GM12878 (cell line): Measurements from ENCODE around the gene CYREN. TPM values are rescaled to one million over a fixed set of nuclear protein-coding genes. Genes with fewer than 3 reads are reported as not detected.

Experiments
- ATAC-seq: fragments of 200-7000 bp; cut with Tn5 transposase; 3 replicates; pipeline ENCODE4 v1.9.1; 2020; ENCODE audit warnings: mild to moderate bottlenecking, moderate library complexity
- BruUV-seq: library from RNA; stranded (reverse); fragments of 400-500 nt; replicated peaks from 2 replicates; lab custom pipeline; 2021; lab: Mats Ljungman, UMichigan
- CTCF ChIA-PET: fragments of 300-600 bp; sonication (Branson Sonifier 250); formaldehyde crosslinking; extraction: SDS; loops from one replicate; lab custom pipeline; 2021; ENCODE audit warnings: inconsistent platforms; lab: Yijun Ruan, JAX
- POLR2A ChIA-PET: fragments of 350-600 bp; formaldehyde crosslinking; extraction: SDS; loops from one replicate; lab custom pipeline; 2021; ENCODE audit warnings: inconsistent platforms; lab: Charles Lee
- RAD21 ChIA-PET: fragments of 300-600 bp; sonication (Branson Sonifier 250); formaldehyde crosslinking; loops from one replicate; lab custom pipeline; 2023; ENCODE audit warnings: antibody characterized with exemption; ENCODE audit not compliant: unreplicated experiment; lab: Charles Lee
- SMC1A ChIA-PET: fragments of 300-600 bp; sonication (Branson Sonifier 250); formaldehyde crosslinking; loops from one replicate; lab custom pipeline; 2023; ENCODE audit not compliant: unreplicated experiment, uncharacterized antibody; lab: Charles Lee
- DNase-seq: peaks from one replicate; pipeline ENCODE4 v3.0.0-alpha.2; 2011; ENCODE audit warnings: low read depth, low spot score
- FAIRE-seq: peaks from 3 replicates; lab custom pipeline; 2011; peaks lifted over from hg19 to GRCh38; lab: Jason Lieb, UNC
- H2AFZ ChIP-seq: 2 replicates; pipeline ENCODE4 v1.6.0; 2011; ENCODE audit warnings: low read depth, low read length, control low read depth; ENCODE audit not compliant: control insufficient read depth
- H3K27ac ChIP-seq: 2 replicates; pipeline ENCODE4 v1.5.1; 2011; ENCODE audit warnings: control low read depth; ENCODE audit not compliant: control insufficient read depth, insufficient read depth
- H3K27me3 ChIP-seq, 2 experiments: replicated peaks in 1 of 2; 2 replicates each; pipeline versions ENCODE4 v1.6.0 to v1.6.1; 2011; ENCODE audit warnings: low read length in 1 of 2; ENCODE audit not compliant: control insufficient read depth in 2 of 2, insufficient read depth in 2 of 2
- H3K36me3 ChIP-seq, 2 experiments: 2 replicates each; pipeline ENCODE4 v1.5.1; 2011; ENCODE audit warnings: low read length in 1 of 2; ENCODE audit not compliant: control insufficient read depth in 2 of 2, insufficient read depth in 2 of 2
- H3K4me1 ChIP-seq: 2 replicates; pipeline ENCODE4 v1.6.1; 2011; ENCODE audit warnings: mild to moderate bottlenecking, low read length, moderate library complexity, mixed read lengths; ENCODE audit not compliant: control insufficient read depth, insufficient read depth
- H3K4me2 ChIP-seq: 2 replicates; pipeline ENCODE4 v1.6.0; 2011; ENCODE audit warnings: control low read depth; ENCODE audit not compliant: control insufficient read depth, insufficient read depth
- H3K4me3 ChIP-seq: fragments of 200-600 bp; sonication (generic); 2 replicates; pipeline ENCODE4 v1.5.1; 2016
- H3K79me2 ChIP-seq: 2 replicates; pipeline ENCODE4 v1.6.0; 2011; ENCODE audit warnings: low read length; ENCODE audit not compliant: control insufficient read depth, insufficient read depth
- H3K9ac ChIP-seq: 2 replicates; pipeline ENCODE4 v1.8.0; 2011; ENCODE audit warnings: low read length, control low read depth, mixed read lengths; ENCODE audit not compliant: control insufficient read depth, insufficient read depth
- H3K9me3 ChIP-seq: replicated peaks from 3 replicates; pipeline ENCODE4 v1.5.1; 2011; ENCODE audit warnings: mild to moderate bottlenecking, low read length; ENCODE audit not compliant: control insufficient read depth, insufficient read depth
- H4K20me1 ChIP-seq: 2 replicates; pipeline ENCODE4 v1.6.0; 2011; ENCODE audit not compliant: control insufficient read depth, insufficient read depth
- ATF2 ChIP-seq: IDR thresholded peaks from 2 replicates; pipeline ENCODE4 v1.6.1; 2012; ENCODE audit warnings: low read length, inconsistent platforms
- E4F1 ChIP-seq: fragments of 450-650 bp; IDR thresholded peaks from 2 replicates; pipeline ENCODE4 v1.6.1; 2018; ENCODE audit warnings: borderline replicate concordance, mild to moderate bottlenecking; ENCODE audit not compliant: partially characterized antibody
- HCFC1 ChIP-seq: fragments of 150-350 bp; IDR thresholded peaks from 2 replicates; pipeline ENCODE4 v1.6.1; 2014; ENCODE audit warnings: low read length
- ZNF274 ChIP-seq: IDR thresholded peaks from one replicate; pipeline ENCODE4 v1.8.0; 2011; ENCODE audit not compliant: insufficient read length, insufficient read depth
- WGBS: methylation state at CpG from one replicate; pipeline ENCODE4 v1.1.6; 2016; ENCODE audit warnings: low lambda C conversion rate; ENCODE audit not compliant: insufficient replicate concordance, insufficient coverage; ENCODE audit errors: missing lambda C conversion rate; 5-methylcytosine and 5-hydroxymethylcytosine counted together
- in situ Hi-C: fragments of 300-500 bp; cut with MboI; formaldehyde crosslinking; loops from 9 replicates; pipeline ENCODE4 v1.14.3; 2018; ENCODE audit warnings: mixed read lengths
- intact Hi-C: fragments of 100-400 bp; cut with micrococcal nuclease; formaldehyde crosslinking; loops from one replicate; pipeline ENCODE4 v1.14.2; 2022; ENCODE audit not compliant: unreplicated experiment
- polyA plus RNA-seq, 11 experiments: library from polyadenylated mRNA; depleted of rRNA in 4 of 11; unstranded in 6 of 11; stranded (reverse) in 5 of 11; fragments of >200 nt; fragmentation: Nextera tagmentation in 4 of 11; fragmentation: Illumina TruSeq in 1 of 11; extraction: Ambion mirVana in 4 of 11; extraction: Trizol in 1 of 11; gene quantifications; 1 replicate in 1 of 11; 2 replicates in 10 of 11; pipeline versions ENCODE4 v1.2.1 to v1.2.3, GENCODE V29; 2011 to 2016; ENCODE audit warnings: inconsistent platforms in 2 of 11, missing spikeins in 2 of 11, low read depth in 1 of 11
- total RNA-seq, 4 experiments: library from RNA; depleted of rRNA in 3 of 4; stranded (reverse); fragments of >200 nt in 3 of 4; fragmentation: Illumina TruSeq in 1 of 4; extraction: Trizol in 1 of 4; gene quantifications; 2 replicates each; pipeline versions ENCODE4 v1.2.1 to v1.2.3, GENCODE V29; 2013 to 2021

Gene CYREN
- total and polyA plus RNA-seq, 10 of the 15 experiments (the other 5 are each of a cell fraction or from before 2014, with no cell fraction given): 8.7 to 64.3 (median 55.7) TPM

- Histone ChIP-seq H3K36me3 (peaks cover 29 to 56% of the 10 kb centered on the region in 2 experiments), H2AFZ (no peak overlapping the region), H3K9me3 (no peaks in the 10 kb centered on the region), H3K27me3 (no peaks in the 10 kb centered on the region), H4K20me1 (no peaks in the 10 kb centered on the region), H3K4me1 (peaks cover 2% of the 10 kb centered on the region; the same call in 1 of the 2 replicates), H3K27ac (no peak overlapping the region), H3K4me3 (no peak overlapping the region), H3K79me2 (peaks cover 4% of the 10 kb centered on the region), H3K9ac (no peak overlapping the region), H3K4me2 (no peak overlapping the region)
- intact Hi-C loops: no loop called here
- in situ Hi-C loops: no loop called here
- ChIA-PET RAD21 (no interaction called here), POLR2A (interaction anchor here (0.7 to 1.4 kb wide), 6 partner anchors 9 to 274 kb away, joined by 3 to 4 read pairs (median 4); no protein-coding TSS in a partner anchor), CTCF (interaction anchor here (0.9 to 1.1 kb wide), 2 partner anchors 9 to 10 kb away, joined by 3 to 6 read pairs; no protein-coding TSS in a partner anchor), SMC1A (interaction anchor here (0.8 to 1.1 kb wide), 3 partner anchors 12 to 27 kb away, joined by 3 to 5 read pairs (median 3); no protein-coding TSS in a partner anchor)
- no peak for ATAC-seq
- no peak for FAIRE-seq
- no peak for DNase-seq
- no TSS peak for BruUV-seq
- TF ChIP-seq E4F1 (no peak), ZNF274 (no peak), HCFC1 (no peak), ATF2 (no peak)
- 91% methylated on average over 14 of the region's 14 CpGs for WGBS
Measured at GRCh38 chr7:135195968-135196629, 25.6 kb upstream of the CYREN start.
